GM18520 (cell line): Measurements from ENCODE around the gene RIPOR2.

Source experiments
- ATAC-seq: cut with Tn5 transposase; IDR thresholded peaks from one replicate; pipeline ENCODE4 v1.9.1; 2021; ENCODE audit not compliant: unreplicated experiment

Gene RIPOR2

DNA sequence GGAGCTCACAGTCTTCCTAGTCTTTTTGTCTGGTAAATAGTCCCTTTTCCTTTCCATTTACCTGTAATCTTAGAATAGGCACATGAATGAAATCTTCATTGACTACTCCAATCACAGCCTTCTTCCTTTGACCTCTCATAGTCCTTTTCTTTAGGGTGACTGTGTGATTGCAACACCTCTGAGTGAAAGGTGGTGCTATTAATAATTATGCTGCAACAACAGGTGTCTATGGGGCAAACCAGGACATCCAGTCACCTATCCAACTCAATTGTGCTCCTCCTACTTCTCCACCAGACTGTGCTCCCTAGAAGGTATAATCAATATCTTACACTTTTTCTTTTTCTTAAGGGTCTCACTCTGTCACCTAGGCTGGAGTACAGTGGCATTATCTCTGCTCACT, 29.4 kb downstream of the RIPOR2 start:
- no peak for ATAC-seq

- no peak for ATAC-seq
Observed at GRCh38 chr6:24905483-24905882, 30.3 kb downstream of the RIPOR2 start.

GRCh38 chr6:24903681-24904080, 32.1 kb downstream of the RIPOR2 start:
- no peak for ATAC-seq

DNA sequence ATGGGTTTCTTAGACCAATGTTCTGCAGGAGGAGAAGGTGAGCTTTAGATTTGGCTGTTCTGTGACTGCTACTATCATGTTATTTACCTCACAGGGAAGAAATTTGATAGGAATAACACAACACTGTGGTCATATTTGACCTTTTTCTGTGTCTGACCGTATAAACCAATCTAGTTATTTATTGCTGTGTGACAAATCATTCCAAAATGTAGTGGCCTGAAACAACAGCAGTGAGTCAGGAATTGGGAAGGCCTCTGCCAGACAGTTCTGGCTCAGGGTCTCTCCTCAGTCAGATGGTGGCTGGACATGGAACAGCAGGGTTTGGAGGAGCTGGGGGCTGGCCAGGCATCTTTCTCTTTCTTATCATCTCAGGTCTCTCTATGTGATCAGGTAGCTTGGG, 33.0 kb downstream of the RIPOR2 start:
- no peak for ATAC-seq

- no peak for ATAC-seq
Observed at GRCh38 chr6:24901698-24902328, 33.9 kb downstream of the RIPOR2 start.

DNA sequence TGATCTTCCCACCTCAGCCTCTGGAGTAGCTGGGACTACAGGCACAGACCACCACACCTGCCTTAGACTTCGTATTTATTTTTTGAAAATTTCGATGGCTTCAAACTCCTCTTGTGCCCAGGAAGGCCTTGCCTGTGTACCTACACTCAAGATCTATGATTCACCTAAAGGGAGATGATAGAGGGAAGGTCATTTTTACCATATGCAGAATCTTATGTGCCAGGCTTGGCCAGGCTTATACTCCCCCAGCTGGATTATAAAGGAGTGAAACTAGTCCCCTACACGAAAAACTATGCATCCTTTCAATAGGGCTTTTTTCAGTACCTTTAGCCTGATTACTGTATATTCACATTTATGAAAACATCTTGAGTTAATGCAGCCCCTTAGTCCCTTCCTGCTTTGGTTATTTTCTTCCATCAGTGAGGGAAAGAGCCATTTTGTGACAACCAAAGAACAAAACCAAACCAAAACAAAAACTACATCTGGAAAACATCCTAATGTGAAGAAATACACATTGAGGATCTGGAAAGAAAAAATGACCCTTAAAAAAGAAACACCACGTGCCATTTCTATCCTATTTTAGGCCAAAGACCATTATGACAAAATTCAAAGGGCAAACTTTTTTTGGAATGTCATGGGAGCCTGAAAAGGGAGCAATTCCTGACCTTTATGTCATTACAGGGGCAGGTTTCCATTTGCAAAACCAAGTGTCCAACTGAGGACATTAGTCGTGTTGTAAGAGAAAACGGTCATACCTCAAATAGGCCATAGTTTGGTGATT, 34.7 kb downstream of the RIPOR2 start:
- ATAC-seq = no peak

GRCh38 chr6:24899997-24900325, 35.8 kb downstream of the RIPOR2 start:
- ATAC-seq = no peak

GRCh38 chr6:24899136-24899996, 36.4 kb downstream of the RIPOR2 start:
- no peak for ATAC-seq

DNA sequence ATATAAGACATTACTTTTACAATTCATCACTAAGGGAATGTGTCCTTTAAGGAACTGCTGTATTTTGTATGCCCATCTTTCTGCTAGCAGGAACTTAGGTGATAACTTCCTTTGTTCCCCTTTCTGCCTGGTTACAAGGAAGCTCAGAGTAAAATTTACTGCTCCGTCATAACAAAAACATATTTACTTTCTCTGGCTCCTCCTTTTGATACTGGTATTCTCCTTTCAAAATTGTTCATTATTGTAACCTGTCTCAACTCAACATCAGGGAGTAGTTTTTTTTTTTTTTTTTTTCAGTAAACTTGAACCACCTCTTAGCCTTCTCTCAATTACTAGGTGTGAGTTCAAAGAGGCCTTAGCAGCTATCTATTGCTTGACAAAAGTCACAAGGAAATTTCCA, 37.1 kb downstream of the RIPOR2 start:
- no peak for ATAC-seq

- ATAC-seq = no peak
Observed at GRCh38 chr6:24897186-24897585, 38.6 kb downstream of the RIPOR2 start.

- no peak for ATAC-seq
Observed at GRCh38 chr6:24893342-24893850, 42.4 kb downstream of the RIPOR2 start.

DNA sequence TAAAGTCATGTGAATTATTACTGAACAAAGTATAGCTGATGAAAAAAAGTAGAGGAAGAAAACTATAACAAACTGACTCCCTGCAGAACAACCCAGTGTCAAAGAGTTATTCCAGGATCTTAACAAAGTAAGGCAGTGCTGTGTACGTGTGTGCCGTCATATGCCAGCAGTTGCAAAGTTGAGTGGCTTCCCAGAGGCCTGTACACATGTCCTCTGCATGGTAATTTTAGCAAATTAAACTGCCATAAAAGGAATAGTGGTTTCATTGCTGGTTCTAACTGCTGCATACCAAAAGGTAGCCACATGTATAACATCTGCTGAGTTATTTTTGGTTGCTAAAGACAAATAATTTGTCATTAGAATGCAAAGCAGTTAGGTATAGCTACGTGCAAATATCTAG, 44.8 kb downstream of the RIPOR2 start:
- ATAC-seq = no peak

GRCh38 chr6:24890471-24890870, 45.3 kb downstream of the RIPOR2 start:
- ATAC-seq = no peak

- ATAC-seq = no peak
Observed at GRCh38 chr6:24888715-24889370, 46.9 kb downstream of the RIPOR2 start.

DNA sequence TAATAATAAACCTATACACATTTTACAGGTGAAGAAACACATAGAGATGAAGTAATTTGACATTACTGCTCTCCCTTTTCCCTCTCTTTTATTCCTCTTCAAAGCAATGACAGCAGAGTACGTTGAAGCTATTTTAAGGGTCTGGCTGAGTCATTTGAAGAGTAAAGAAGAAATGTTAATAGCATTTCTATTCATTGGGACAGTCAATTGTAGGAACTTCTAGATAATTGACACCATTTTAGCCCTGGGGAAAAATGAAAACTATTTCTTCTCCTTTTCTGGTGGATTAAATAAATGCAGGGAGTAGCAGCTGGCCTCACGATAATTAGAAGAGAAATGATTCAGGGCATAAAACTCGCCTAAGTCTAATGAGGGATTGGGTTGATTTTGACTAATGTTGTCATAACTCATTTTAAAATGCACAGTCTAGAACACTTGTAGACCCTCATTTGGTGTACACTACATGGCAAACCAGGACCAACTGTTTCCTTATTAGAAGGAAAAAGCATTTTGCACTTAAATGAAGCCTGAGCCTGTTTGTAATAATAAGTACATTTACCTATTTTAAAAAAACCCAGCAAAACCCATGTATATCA, 48.1 kb downstream of the RIPOR2 start:
- ATAC-seq = no peak

GRCh38 chr6:24883618-24884017, 52.1 kb downstream of the RIPOR2 start:
- peak; percentile 84 for ATAC-seq

- ATAC-seq = no peak
Observed at GRCh38 chr6:24882835-24883555, 52.8 kb downstream of the RIPOR2 start.

DNA sequence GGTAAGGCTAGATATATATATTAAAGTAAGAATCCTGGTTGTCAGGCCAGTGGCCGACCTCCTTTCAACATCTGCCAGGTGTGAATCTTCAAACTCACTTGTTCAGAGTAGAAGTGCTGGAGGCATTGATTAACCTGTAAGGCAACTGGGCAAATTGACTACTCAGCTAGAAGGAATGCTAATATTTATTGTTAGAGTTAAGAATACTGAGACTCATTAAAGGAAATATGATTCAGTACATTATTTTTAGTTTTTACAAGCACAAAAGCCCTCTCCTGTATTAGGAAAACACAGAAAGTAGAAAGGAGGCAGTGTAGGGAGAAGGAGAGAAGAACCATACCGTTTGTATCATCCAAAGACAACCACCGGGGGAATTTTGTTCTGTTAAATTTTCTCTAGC, 53.5 kb downstream of the RIPOR2 start:
- no peak for ATAC-seq

GRCh38 chr6:24881376-24881775, 54.4 kb downstream of the RIPOR2 start:
- no peak for ATAC-seq

GRCh38 chr6:24880451-24880850, 55.3 kb downstream of the RIPOR2 start:
- ATAC-seq = no peak
